Ovary (tissue), 9 donors: ENCODE measurements around the gene COL15A1. TPM values are rescaled to one million over a fixed set of nuclear protein-coding genes. Genes with fewer than 3 reads are reported as not detected.
A peak's percentile ranks its signal among the peaks of the same experiment; 100 is the strongest.

Source experiments
- DNase-seq, 5 donors: peaks; one replicate each; pipeline ENCODE4 v3.0.0-alpha.2; 2019 to 2020
- H3K27ac ChIP-seq, 2 donors: fragments of 200-600 bp; one replicate each; pipeline versions ENCODE4 v1.5.1 to v1.8.0; 2019 to 2022
- H3K27me3 ChIP-seq: fragments of 200-600 bp; one replicate; pipeline ENCODE4 v1.8.0; 2022
- H3K36me3 ChIP-seq: fragments of 200-600 bp; sonication (generic); one replicate; pipeline ENCODE4 v1.5.1; 2019
- H3K4me1 ChIP-seq: one replicate; pipeline ENCODE4 v1.8.1; 2013; ENCODE audit warnings: mild to moderate bottlenecking, moderate library complexity; ENCODE audit not compliant: insufficient read depth
- H3K4me3 ChIP-seq: fragments of 200-600 bp; sonication (generic); one replicate; pipeline ENCODE4 v1.5.1; 2017
- H3K9me3 ChIP-seq, 2 donors: fragments of 200-600 bp in 1 of 2; sonication (generic) in 1 of 2; one replicate each; pipeline versions ENCODE4 v1.5.1 to v1.8.1; 2013 to 2019; ENCODE audit warnings: mild to moderate bottlenecking in 1 of 2, moderate library complexity in 1 of 2
- EP300 ChIP-seq: sonication (generic); formaldehyde crosslinking; IDR thresholded peaks from one replicate; pipeline ENCODE4 v1.6.1; 2017; ENCODE audit warnings: antibody characterized with exemption
- POLR2A ChIP-seq: fragments of 450-650 bp; IDR thresholded peaks from one replicate; pipeline ENCODE4 v1.6.1; 2017; ENCODE audit warnings: antibody characterized with exemption, mild to moderate bottlenecking, moderate library complexity
- WGBS, 3 donors: extraction: QIAGEN DNeasy Blood & Tissue Kit in 1 of 3; methylation state at CpG; one replicate each; pipeline versions ENCODE4 v1.1.5 to v1.1.7; 2013 to 2017; 5-methylcytosine and 5-hydroxymethylcytosine counted together
- intact Hi-C, 4 donors: fragments of 100-400 bp; cut with DNase I; formaldehyde crosslinking; loops; one replicate each; pipeline versions ENCODE4 v1.11.0 to v1.15.1; 2022 to 2023
- polyA plus RNA-seq, 2 donors: library from polyadenylated mRNA; stranded (reverse); fragments of 200-250 nt in 1 of 2; fragments of 350-450 nt in 1 of 2; fragmentation: Illumina TruSeq in 1 of 2; extraction: RNeasy Lipid Tissue Mini Kit (QIAGEN cat#74804) in 1 of 2; gene quantifications; one replicate each; pipeline ENCODE4 v1.2.3, GENCODE V29; 2013 to 2014
- total RNA-seq, 7 donors: library from RNA; depleted of rRNA in 2 of 7; stranded (reverse); fragments of >200 nt in 2 of 7; fragmentation: NEBNext Ultra II Directional in 3 of 7; extraction: Animal tissue kit (Norgen Biotek cat#: 25700) in 3 of 7; gene quantifications; one replicate each; pipeline versions ENCODE4 v1.1.0 to v1.2.4, GENCODE V29; 2016 to 2023
- TF ChIP-seq, protein P1 (sequence below), 3 donors: fragments of 450-650 bp in 2 of 3; fragments of 200-600 bp in 1 of 3; IDR thresholded peaks; one replicate each; pipeline versions ENCODE4 v1.5.1 to v1.8.0; 2016 to 2022; ENCODE audit warnings: antibody characterized with exemption in 3 of 3, mild to moderate bottlenecking in 1 of 3
- donor health status: DM: no; HTN: no; CAD: no; lungs with moderate emphysema.
- donor health status: DM: no; HTN: no; CAD: no.
- donor health status: Bipolar disorder and iron deficiency.
- donor health status: DM: yes; HTN: yes; CAD: no.
- donor health status: DM: no; HTN: no; CAD: no.
- donor health status: DM: yes; HTN: yes; CAD: no.

Gene COL15A1
- total and polyA plus RNA-seq, 9 donors = 12.8 to 195 (median 48.6) TPM

DNA sequence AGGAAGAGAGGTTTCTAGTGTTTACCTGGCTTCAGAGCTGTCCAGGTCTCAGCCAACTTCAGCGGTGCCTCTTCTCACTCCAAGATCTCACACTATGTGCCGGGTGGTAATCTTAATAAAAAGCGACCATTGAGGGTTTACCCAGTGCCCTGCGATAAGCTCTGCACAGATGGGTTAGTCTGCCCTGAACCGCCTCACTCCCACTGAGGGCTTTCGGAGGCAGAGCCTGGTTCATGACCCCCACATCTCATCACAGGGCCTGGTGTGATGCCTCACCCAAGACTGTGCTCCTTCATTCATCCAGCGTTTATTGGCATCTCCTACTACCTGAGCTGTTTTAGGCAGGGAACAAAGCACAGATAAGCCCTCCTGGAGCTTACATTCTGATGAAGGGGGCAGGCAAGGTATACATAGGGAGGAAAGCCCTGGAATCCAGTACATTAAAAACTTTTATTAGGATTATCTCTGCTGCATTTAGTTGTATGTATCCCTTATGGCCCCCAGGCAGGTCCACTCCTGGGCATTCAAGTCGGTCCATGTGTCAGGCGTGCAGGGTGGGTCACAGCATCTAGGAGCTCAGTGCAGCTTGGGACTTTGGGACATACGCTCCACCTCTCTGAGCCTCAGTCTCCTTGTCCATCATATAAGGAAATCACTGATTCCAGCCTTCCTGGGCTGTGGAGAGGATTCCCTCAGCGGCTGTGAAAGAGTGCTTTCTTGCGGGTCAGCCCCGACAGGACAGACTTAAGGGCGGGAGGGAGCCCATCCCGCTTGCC, 613 bp upstream of the COL15A1 start:
- no peak for DNase-seq
- Histone ChIP-seq H3K4me1 (peaks cover 3% of the 10 kb centered on the region), H3K27ac (peak overlapping the region; percentile 16 to 58), H3K4me3 (peak overlapping the region; percentile 63), H3K36me3 (no peaks in the 10 kb centered on the region), H3K9me3 (no peaks in the 10 kb centered on the region), H3K27me3 (no peaks in the 10 kb centered on the region)
- intact Hi-C loops = no loop called here
- TF ChIP-seq POLR2A (no peak), EP300 (no peak)
- TF ChIP-seq, protein P1, sequence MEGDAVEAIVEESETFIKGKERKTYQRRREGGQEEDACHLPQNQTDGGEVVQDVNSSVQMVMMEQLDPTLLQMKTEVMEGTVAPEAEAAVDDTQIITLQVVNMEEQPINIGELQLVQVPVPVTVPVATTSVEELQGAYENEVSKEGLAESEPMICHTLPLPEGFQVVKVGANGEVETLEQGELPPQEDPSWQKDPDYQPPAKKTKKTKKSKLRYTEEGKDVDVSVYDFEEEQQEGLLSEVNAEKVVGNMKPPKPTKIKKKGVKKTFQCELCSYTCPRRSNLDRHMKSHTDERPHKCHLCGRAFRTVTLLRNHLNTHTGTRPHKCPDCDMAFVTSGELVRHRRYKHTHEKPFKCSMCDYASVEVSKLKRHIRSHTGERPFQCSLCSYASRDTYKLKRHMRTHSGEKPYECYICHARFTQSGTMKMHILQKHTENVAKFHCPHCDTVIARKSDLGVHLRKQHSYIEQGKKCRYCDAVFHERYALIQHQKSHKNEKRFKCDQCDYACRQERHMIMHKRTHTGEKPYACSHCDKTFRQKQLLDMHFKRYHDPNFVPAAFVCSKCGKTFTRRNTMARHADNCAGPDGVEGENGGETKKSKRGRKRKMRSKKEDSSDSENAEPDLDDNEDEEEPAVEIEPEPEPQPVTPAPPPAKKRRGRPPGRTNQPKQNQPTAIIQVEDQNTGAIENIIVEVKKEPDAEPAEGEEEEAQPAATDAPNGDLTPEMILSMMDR (IDR thresholded peaks at IDR 0.05) = no peak
- 54 to 55% (median 54%) methylated on average over 15 of the region's 15 CpGs for WGBS, 3 donors

DNA sequence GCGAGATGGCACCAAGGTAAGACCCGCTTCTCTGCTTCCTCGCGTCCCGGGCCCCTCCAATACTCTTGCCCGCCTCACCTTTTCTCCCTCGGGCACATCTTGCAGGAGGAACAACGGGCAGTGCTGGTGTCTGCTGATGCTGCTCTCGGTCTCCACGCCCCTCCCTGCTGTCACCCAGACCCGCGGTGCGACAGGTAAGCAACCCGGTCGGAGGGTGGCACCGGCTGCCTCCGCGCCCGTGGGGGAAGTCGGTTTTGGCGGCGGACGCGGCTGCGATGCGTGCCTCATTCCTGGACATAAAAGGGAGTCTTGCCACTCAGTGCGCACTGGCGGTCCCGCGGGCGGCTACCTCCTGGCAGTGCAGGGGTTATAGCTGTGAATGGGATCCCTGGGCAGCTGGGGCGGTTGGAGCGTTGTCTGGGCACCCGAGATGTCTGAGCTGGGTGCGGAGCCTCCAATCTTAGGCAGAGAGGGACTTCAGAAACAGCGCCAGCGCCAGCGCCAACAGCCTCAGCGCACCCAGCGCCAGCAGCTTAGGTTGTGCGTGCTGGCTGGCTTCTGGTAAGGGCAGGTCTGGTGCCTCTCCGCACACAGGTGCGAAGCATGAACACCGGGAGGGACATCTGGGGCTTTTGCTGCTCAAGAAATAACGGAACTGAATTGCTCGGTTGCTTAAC, 488 bp downstream of the COL15A1 start:
- Histone ChIP-seq H3K4me1 (peaks cover 3% of the 10 kb centered on the region), H3K27ac (peak overlapping the region; percentile 16 to 58)
- 1 to 2% (median 1%) methylated on average over 35 to 46 of the region's 46 CpGs for WGBS, 3 donors

DNA sequence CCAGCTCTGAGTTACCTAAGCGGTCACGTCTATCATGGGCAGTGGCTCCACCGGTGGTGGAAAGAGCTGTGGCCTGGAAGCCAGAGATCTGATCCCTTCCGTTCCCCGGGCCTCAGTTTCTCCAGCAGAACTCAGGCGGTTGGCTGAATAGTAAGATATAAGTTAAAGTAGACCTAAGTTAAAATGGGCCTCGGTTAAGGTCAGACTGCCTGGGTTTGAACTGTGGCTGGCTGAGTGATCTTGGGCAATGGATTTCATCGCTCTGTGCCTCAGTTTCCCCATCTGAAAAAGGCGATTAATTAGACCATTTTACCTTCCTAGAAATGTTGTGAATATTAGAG, 997 bp downstream of the COL15A1 start:
- intact Hi-C loops = no loop called here

More for the DNA sequence above, 488 bp downstream of the COL15A1 start:
- H3K4me3 ChIP-seq = peak overlapping the region; percentile 63
- intact Hi-C loops = no loop called here
- no peaks in the 10 kb centered on the region for H3K36me3 ChIP-seq
- TF ChIP-seq EP300 = no peak
- TF ChIP-seq POLR2A = no peak
- TF ChIP-seq, protein P1 (IDR thresholded peaks at IDR 0.05) = no peak
- DNase-seq = peak; percentile 36 to 69 (median 48)
- H3K27me3 ChIP-seq = no peaks in the 10 kb centered on the region
- no peaks in the 10 kb centered on the region for H3K9me3 ChIP-seq

GRCh38 chr9:98949565-98949964, 5.9 kb downstream of the COL15A1 start:
- no peak for DNase-seq
- Histone ChIP-seq H3K4me1 (no peaks in the 10 kb centered on the region), H3K4me3 (no peak overlapping the region), H3K9me3 (no peaks in the 10 kb centered on the region), H3K27me3 (no peaks in the 10 kb centered on the region), H3K36me3 (no peaks in the 10 kb centered on the region), H3K27ac (no peak overlapping the region)
- intact Hi-C loops = no loop called here
- TF ChIP-seq POLR2A = no peak
- TF ChIP-seq, protein P1 (IDR thresholded peaks at IDR 0.05) = no peak
- no peak for TF ChIP-seq EP300

More for the DNA sequence above, 997 bp downstream of the COL15A1 start:
- peak overlapping the region; percentile 16 to 58 for H3K27ac ChIP-seq
- no peaks in the 10 kb centered on the region for H3K9me3 ChIP-seq
- WGBS, 3 donors = 26 to 39% (median 28%) methylated on average over 9 of the region's 9 CpGs
- H3K36me3 ChIP-seq = no peaks in the 10 kb centered on the region
- no peak for TF ChIP-seq EP300
- TF ChIP-seq, protein P1 (IDR thresholded peaks at IDR 0.05) = no peak
- no peak for TF ChIP-seq POLR2A
- no peak for DNase-seq
- H3K4me1 ChIP-seq = peaks cover 3% of the 10 kb centered on the region
- H3K27me3 ChIP-seq = no peaks in the 10 kb centered on the region
- H3K4me3 ChIP-seq = peak overlapping the region; percentile 63
